Neural crest cell (in vitro differentiated cells): ENCODE data around the gene TECTA. TPM values are rescaled to one million over a fixed set of nuclear protein-coding genes. Genes with fewer than 3 reads are reported as not detected.
"Not testable (repeated sequence)": the region's sequence is repeated elsewhere in the genome, so short reads cannot be mapped to it uniquely, and the experiment has no call there.

Experiments used
- DNase-seq: peaks from one replicate; pipeline ENCODE4 v3.0.0; 2021; ENCODE audit warnings: low read depth, mixed read lengths, low spot score
- H3K27ac Mint-ChIP-seq: one replicate; pipeline ENCODE4 v1.8.0; 2021; ENCODE audit warnings: mild to moderate bottlenecking, mixed read lengths; ENCODE audit not compliant: unreplicated experiment
- H3K27me3 Mint-ChIP-seq: 2 replicates; pipeline ENCODE4 v1.8.0; 2021; ENCODE audit warnings: low read depth, mild to moderate bottlenecking, mixed read lengths
- H3K36me3 Mint-ChIP-seq: 2 replicates; pipeline ENCODE4 v1.8.0; 2021; ENCODE audit warnings: low read depth, mild to moderate bottlenecking, mixed read lengths
- H3K4me1 Mint-ChIP-seq: 2 replicates; pipeline ENCODE4 v1.8.0; 2021; ENCODE audit warnings: mixed read lengths
- H3K4me3 Mint-ChIP-seq: one replicate; pipeline ENCODE4 v1.8.0; 2021; ENCODE audit warnings: mild to moderate bottlenecking, mixed read lengths
- H3K9me3 Mint-ChIP-seq: 2 replicates; pipeline ENCODE4 v1.8.0; 2021; ENCODE audit warnings: mixed read lengths
- CTCF ChIP-seq: fragments of 200-600 bp; sonication (generic); conservative IDR thresholded peaks from 2 replicates; pipeline ENCODE4 v1.5.0; 2021; ENCODE audit warnings: antibody characterized with exemption, mild to moderate bottlenecking
- total RNA-seq: library from RNA; stranded (reverse); gene quantifications from 2 replicates; pipeline ENCODE4 v1.2.1, GENCODE V29; 2021

The TECTA gene
- total RNA-seq, 1 donor from 2014 or later, result 1.5 TPM

GRCh38 chr11:121235057-121235456 is 134.0 kb downstream of the TECTA start:
- H3K9me3 Mint-ChIP-seq, result no peaks in the 10 kb centered on the region
- H3K27me3 Mint-ChIP-seq, result no peaks in the 10 kb centered on the region
- no peaks in the 10 kb centered on the region for H3K36me3 Mint-ChIP-seq
- no peak for DNase-seq
- H3K27ac Mint-ChIP-seq, result no peak overlapping the region
- no peak for TF ChIP-seq CTCF
- no peak overlapping the region for H3K4me3 Mint-ChIP-seq
- H3K4me1 Mint-ChIP-seq, result peaks cover 48% of the 10 kb centered on the region

- DNase-seq, result no peak
- no peaks in the 10 kb centered on the region for H3K36me3 Mint-ChIP-seq
- H3K9me3 Mint-ChIP-seq, result no peaks in the 10 kb centered on the region
- H3K27ac Mint-ChIP-seq, result no peak overlapping the region
- peaks cover 52% of the 10 kb centered on the region for H3K4me1 Mint-ChIP-seq
- no peak overlapping the region for H3K4me3 Mint-ChIP-seq
- H3K27me3 Mint-ChIP-seq, result no peaks in the 10 kb centered on the region
- TF ChIP-seq CTCF, result no peak
Observed at GRCh38 chr11:121236115-121237001, 135.3 kb downstream of the TECTA start.

GRCh38 chr11:121237247-121237646 is 136.2 kb downstream of the TECTA start:
- not testable (repeated sequence) for DNase-seq, H3K4me3 Mint-ChIP-seq, H3K27ac Mint-ChIP-seq, H3K36me3 Mint-ChIP-seq, H3K27me3 Mint-ChIP-seq, H3K9me3 Mint-ChIP-seq
- H3K4me1 Mint-ChIP-seq, result peaks cover 57% of the 10 kb centered on the region

GRCh38 chr11:121237686-121238658 is 136.9 kb downstream of the TECTA start:
- no peak overlapping the region for H3K27ac Mint-ChIP-seq
- peaks cover 58% of the 10 kb centered on the region for H3K4me1 Mint-ChIP-seq

GRCh38 chr11:121238956-121239355 is 137.9 kb downstream of the TECTA start:
- no peaks in the 10 kb centered on the region for H3K36me3 Mint-ChIP-seq
- H3K27me3 Mint-ChIP-seq, result no peaks in the 10 kb centered on the region
- DNase-seq, result no peak
- no peaks in the 10 kb centered on the region for H3K9me3 Mint-ChIP-seq
- H3K27ac Mint-ChIP-seq, result no peak overlapping the region
- no peak for TF ChIP-seq CTCF
- peaks cover 55% of the 10 kb centered on the region for H3K4me1 Mint-ChIP-seq
- H3K4me3 Mint-ChIP-seq, result no peak overlapping the region

More at GRCh38 chr11:121237686-121238658, 136.9 kb downstream of the TECTA start:
- Mint-ChIP-seq H3K27me3 (no peaks in the 10 kb centered on the region), H3K36me3 (no peaks in the 10 kb centered on the region), H3K9me3 (no peaks in the 10 kb centered on the region), H3K4me3 (no peak overlapping the region)
- no peak for DNase-seq
- no peak for TF ChIP-seq CTCF

GRCh38 chr11:121240001-121240400 is 139.0 kb downstream of the TECTA start:
- not testable (repeated sequence) for H3K36me3 Mint-ChIP-seq, H3K27ac Mint-ChIP-seq, H3K4me3 Mint-ChIP-seq, H3K27me3 Mint-ChIP-seq, DNase-seq, H3K9me3 Mint-ChIP-seq
- H3K4me1 Mint-ChIP-seq, result peaks cover 49% of the 10 kb centered on the region
